ENCODE results near the gene SNX8.
"Not testable (repeated sequence)": the region's sequence is repeated elsewhere in the genome, so short reads cannot be mapped to it uniquely, and the experiment has no call there.

The SNX8 gene

GRCh38 chr7:2273866-2274265 lies 40.4 kb downstream of the SNX8 start:
- Histone ChIP-seq H3K27me3 (replicated peaks in 2 of 5; ENCODE audit: control insufficient read depth in 4 of 5, insufficient read depth in 5 of 5, low read length in 4 of 5) (no peaks in the 10 kb centered on the region), H3K4me3 (ENCODE audit: control insufficient read depth in 1 of 7, extremely low read depth in 1 of 7, insufficient read depth in 4 of 7, low read depth in 2 of 7, low read length in 6 of 7) (no peak overlapping the region), H3K9me3 (ENCODE audit: control extremely low read depth in 1 of 5, control insufficient read depth in 4 of 5, insufficient read depth in 2 of 5, low read depth in 1 of 5, low read length in 4 of 5) (no peaks in the 10 kb centered on the region), H3K36me3 (ENCODE audit: control insufficient read depth in 4 of 4, insufficient read depth in 4 of 4, low read length in 3 of 4) (peaks cover 0 to 58% (median 8%) of the 10 kb centered on the region in 4 experiments), H3K27ac (ENCODE audit: insufficient read depth in 1 of 2, low read depth in 1 of 2, low read length in 2 of 2, poor library complexity in 1 of 2, severe bottlenecking in 2 of 2) (no peak overlapping the region), H3K4me1 (ENCODE audit: control extremely low read depth in 1 of 4, control insufficient read depth in 4 of 4, insufficient read depth in 4 of 4, low read length in 3 of 4) (no peaks in the 10 kb centered on the region)
- CTCF ChIA-PET: interaction anchor here (0.9 kb wide), 2 partner anchors 13 to 24 kb away, joined by 3 to 4 read pairs; no protein-coding TSS in a partner anchor
- POLR2A ChIA-PET: no interaction called here
- 96% methylated on average over 17 of the region's 20 CpGs for WGBS (ENCODE audit: insufficient coverage)
- DNase-seq: no peak

GRCh38 chr7:2272031-2272430 lies 42.2 kb downstream of the SNX8 start:
- ChIA-PET POLR2A (no interaction called here), CTCF (no interaction called here)
- Histone ChIP-seq H3K27ac (ENCODE audit: insufficient read depth in 1 of 2, low read depth in 1 of 2, low read length in 2 of 2, poor library complexity in 1 of 2, severe bottlenecking in 2 of 2) (no peak overlapping the region), H3K9me3 (ENCODE audit: control extremely low read depth in 1 of 5, control insufficient read depth in 4 of 5, insufficient read depth in 2 of 5, low read depth in 1 of 5, low read length in 4 of 5) (no peaks in the 10 kb centered on the region), H3K4me1 (ENCODE audit: control extremely low read depth in 1 of 4, control insufficient read depth in 4 of 4, insufficient read depth in 4 of 4, low read length in 3 of 4) (no peaks in the 10 kb centered on the region), H3K36me3 (ENCODE audit: control insufficient read depth in 4 of 4, insufficient read depth in 4 of 4, low read length in 3 of 4) (peaks cover 0 to 49% (median 8%) of the 10 kb centered on the region in 4 experiments), H3K4me3 (ENCODE audit: control insufficient read depth in 1 of 7, extremely low read depth in 1 of 7, insufficient read depth in 4 of 7, low read depth in 2 of 7, low read length in 6 of 7) (no peak overlapping the region), H3K27me3 (replicated peaks in 2 of 5; ENCODE audit: control insufficient read depth in 4 of 5, insufficient read depth in 5 of 5, low read length in 4 of 5) (no peaks in the 10 kb centered on the region)
- WGBS (ENCODE audit: insufficient coverage): 98% methylated on average over 7 of the region's 9 CpGs
- DNase-seq: no peak

- H3K36me3 ChIP-seq (ENCODE audit: control insufficient read depth in 4 of 4, insufficient read depth in 4 of 4, low read length in 3 of 4): peaks cover 0 to 50% (median 8%) of the 10 kb centered on the region in 4 experiments
- CTCF ChIA-PET: no interaction called here
These were observed 42.8 kb downstream of the SNX8 start for GRCh38 chr7:2271273-2272026.

GRCh38 chr7:2270495-2270894 lies 43.7 kb downstream of the SNX8 start:
- WGBS (ENCODE audit: insufficient coverage): 97% methylated on average over 7 of the region's 8 CpGs

More at GRCh38 chr7:2271273-2272026, 42.8 kb downstream of the SNX8 start:
- no peaks in the 10 kb centered on the region for H3K9me3 ChIP-seq (ENCODE audit: control extremely low read depth in 1 of 5, control insufficient read depth in 4 of 5, insufficient read depth in 2 of 5, low read depth in 1 of 5, low read length in 4 of 5)
- WGBS (ENCODE audit: insufficient coverage): 91% methylated on average over 26 of the region's 27 CpGs
- H3K4me3 ChIP-seq (ENCODE audit: control insufficient read depth in 1 of 7, extremely low read depth in 1 of 7, insufficient read depth in 4 of 7, low read depth in 2 of 7, low read length in 6 of 7): no peak overlapping the region
- POLR2A ChIA-PET: no interaction called here
- no peak for DNase-seq
- no peak overlapping the region for H3K27ac ChIP-seq (ENCODE audit: insufficient read depth in 1 of 2, low read depth in 1 of 2, low read length in 2 of 2, poor library complexity in 1 of 2, severe bottlenecking in 2 of 2)
- H3K4me1 ChIP-seq (ENCODE audit: control extremely low read depth in 1 of 4, control insufficient read depth in 4 of 4, insufficient read depth in 4 of 4, low read length in 3 of 4): no peaks in the 10 kb centered on the region
- no peaks in the 10 kb centered on the region for H3K27me3 ChIP-seq (replicated peaks in 2 of 5; ENCODE audit: control insufficient read depth in 4 of 5, insufficient read depth in 5 of 5, low read length in 4 of 5)

GRCh38 chr7:2269991-2270460 lies 44.2 kb downstream of the SNX8 start:
- Histone ChIP-seq H3K27ac (ENCODE audit: insufficient read depth in 1 of 2, low read depth in 1 of 2, low read length in 2 of 2, poor library complexity in 1 of 2, severe bottlenecking in 2 of 2) (no peak overlapping the region), H3K27me3 (replicated peaks in 2 of 5; ENCODE audit: control insufficient read depth in 4 of 5, insufficient read depth in 5 of 5, low read length in 4 of 5) (no peaks in the 10 kb centered on the region), H3K4me3 (ENCODE audit: control insufficient read depth in 1 of 7, extremely low read depth in 1 of 7, insufficient read depth in 4 of 7, low read depth in 2 of 7, low read length in 6 of 7) (no peak overlapping the region), H3K36me3 (ENCODE audit: control insufficient read depth in 4 of 4, insufficient read depth in 4 of 4, low read length in 3 of 4) (peaks cover 0 to 42% (median 8%) of the 10 kb centered on the region in 4 experiments), H3K4me1 (ENCODE audit: control extremely low read depth in 1 of 4, control insufficient read depth in 4 of 4, insufficient read depth in 4 of 4, low read length in 3 of 4) (no peaks in the 10 kb centered on the region), H3K9me3 (ENCODE audit: control extremely low read depth in 1 of 5, control insufficient read depth in 4 of 5, insufficient read depth in 2 of 5, low read depth in 1 of 5, low read length in 4 of 5) (no peaks in the 10 kb centered on the region)
- CTCF ChIA-PET: no interaction called here
- WGBS (ENCODE audit: insufficient coverage): 99% methylated on average over 5 of the region's 10 CpGs
- POLR2A ChIA-PET: no interaction called here
- no peak for DNase-seq

More at GRCh38 chr7:2270495-2270894, 43.7 kb downstream of the SNX8 start:
- H3K4me3 ChIP-seq (ENCODE audit: control insufficient read depth in 1 of 7, extremely low read depth in 1 of 7, insufficient read depth in 4 of 7, low read depth in 2 of 7, low read length in 6 of 7): no peak overlapping the region
- no peak overlapping the region for H3K27ac ChIP-seq (ENCODE audit: insufficient read depth in 1 of 2, low read depth in 1 of 2, low read length in 2 of 2, poor library complexity in 1 of 2, severe bottlenecking in 2 of 2)
- POLR2A ChIA-PET: no interaction called here
- H3K36me3 ChIP-seq (ENCODE audit: control insufficient read depth in 4 of 4, insufficient read depth in 4 of 4, low read length in 3 of 4): peaks cover 0 to 45% (median 8%) of the 10 kb centered on the region in 4 experiments
- H3K4me1 ChIP-seq (ENCODE audit: control extremely low read depth in 1 of 4, control insufficient read depth in 4 of 4, insufficient read depth in 4 of 4, low read length in 3 of 4): no peaks in the 10 kb centered on the region
- H3K27me3 ChIP-seq (replicated peaks in 2 of 5; ENCODE audit: control insufficient read depth in 4 of 5, insufficient read depth in 5 of 5, low read length in 4 of 5): no peaks in the 10 kb centered on the region
- H3K9me3 ChIP-seq (ENCODE audit: control extremely low read depth in 1 of 5, control insufficient read depth in 4 of 5, insufficient read depth in 2 of 5, low read depth in 1 of 5, low read length in 4 of 5): no peaks in the 10 kb centered on the region
- CTCF ChIA-PET: no interaction called here
- DNase-seq: no peak

- H3K4me1 ChIP-seq (ENCODE audit: control extremely low read depth in 1 of 4, control insufficient read depth in 4 of 4, insufficient read depth in 4 of 4, low read length in 3 of 4); H3K9me3 ChIP-seq (ENCODE audit: control extremely low read depth in 1 of 5, control insufficient read depth in 4 of 5, insufficient read depth in 2 of 5, low read depth in 1 of 5, low read length in 4 of 5); POLR2A ChIA-PET; H3K27ac ChIP-seq (ENCODE audit: insufficient read depth in 1 of 2, low read depth in 1 of 2, low read length in 2 of 2, poor library complexity in 1 of 2, severe bottlenecking in 2 of 2); CTCF ChIA-PET; DNase-seq; H3K27me3 ChIP-seq (replicated peaks in 2 of 5; ENCODE audit: control insufficient read depth in 4 of 5, insufficient read depth in 5 of 5, low read length in 4 of 5); H3K4me3 ChIP-seq (ENCODE audit: control insufficient read depth in 1 of 7, extremely low read depth in 1 of 7, insufficient read depth in 4 of 7, low read depth in 2 of 7, low read length in 6 of 7): not testable (repeated sequence)
- 99% methylated on average over 9 of the region's 18 CpGs for WGBS (ENCODE audit: insufficient coverage)
- H3K36me3 ChIP-seq (ENCODE audit: control insufficient read depth in 4 of 4, insufficient read depth in 4 of 4, low read length in 3 of 4): peaks cover 0 to 38% (median 5%) of the 10 kb centered on the region in 4 experiments
These were observed 44.9 kb downstream of the SNX8 start for GRCh38 chr7:2269089-2269990.

- POLR2A ChIA-PET: no interaction called here
These were observed 47.3 kb downstream of the SNX8 start for GRCh38 chr7:2266911-2267310.

More at GRCh38 chr7:2266911-2267310, 47.3 kb downstream of the SNX8 start:
- WGBS (ENCODE audit: insufficient coverage): 89% methylated on average over 9 of the region's 10 CpGs
- Histone ChIP-seq H3K4me3 (ENCODE audit: control insufficient read depth in 1 of 7, extremely low read depth in 1 of 7, insufficient read depth in 4 of 7, low read depth in 2 of 7, low read length in 6 of 7) (no peak overlapping the region), H3K36me3 (ENCODE audit: control insufficient read depth in 4 of 4, insufficient read depth in 4 of 4, low read length in 3 of 4) (peaks cover 0 to 46% (median 6%) of the 10 kb centered on the region in 4 experiments), H3K9me3 (ENCODE audit: control extremely low read depth in 1 of 5, control insufficient read depth in 4 of 5, insufficient read depth in 2 of 5, low read depth in 1 of 5, low read length in 4 of 5) (no peaks in the 10 kb centered on the region), H3K27me3 (replicated peaks in 2 of 5; ENCODE audit: control insufficient read depth in 4 of 5, insufficient read depth in 5 of 5, low read length in 4 of 5) (no peaks in the 10 kb centered on the region), H3K27ac (ENCODE audit: insufficient read depth in 1 of 2, low read depth in 1 of 2, low read length in 2 of 2, poor library complexity in 1 of 2, severe bottlenecking in 2 of 2) (no peak overlapping the region), H3K4me1 (ENCODE audit: control extremely low read depth in 1 of 4, control insufficient read depth in 4 of 4, insufficient read depth in 4 of 4, low read length in 3 of 4) (peaks cover 0 to 2% (median 1%) of the 10 kb centered on the region in 4 experiments)
- CTCF ChIA-PET: no interaction called here
- no peak for DNase-seq

All from common myeloid progenitor, CD34-positive (primary cell).